HEK293 (cell line): ENCODE data around the gene PMS1.
A peak's percentile ranks its signal among the peaks of the same experiment; 100 is the strongest.

Experiments used
- CTCF ChIA-PET: fragments of 350-600 bp; formaldehyde crosslinking; extraction: SDS; loops from one replicate; lab custom pipeline; 2021; ENCODE audit warnings: antibody characterized with exemption; lab: Yijun Ruan, JAX
- POLR2A ChIA-PET: fragments of 300-600 bp; formaldehyde crosslinking; extraction: SDS; loops from one replicate; lab custom pipeline; 2020; ENCODE audit warnings: antibody characterized with exemption, inconsistent platforms; lab: Yijun Ruan, JAX
- H3K27ac ChIP-seq: fragments of 200-500 bp; sonication (Bioruptor generic); 2 replicates; pipeline ENCODE4 v1.5.1; 2014; ENCODE audit warnings: low read depth, low read length, control low read depth, inconsistent platforms; ENCODE audit errors: extremely low read depth
- H3K36me3 ChIP-seq, 2 experiments: fragments of 200-500 bp in 1 of 2; sonication (Bioruptor generic) in 1 of 2; 1 replicate in 1 of 2; 2 replicates in 1 of 2; pipeline ENCODE4 v1.5.1; 2014 to 2017; ENCODE audit warnings: inconsistent platforms in 2 of 2, low read length in 2 of 2; ENCODE audit not compliant: control insufficient read depth in 2 of 2, insufficient read depth in 1 of 2
- H3K4me1 ChIP-seq: fragments of 200-500 bp; sonication (Bioruptor generic); 2 replicates; pipeline ENCODE4 v1.5.1; 2014; ENCODE audit warnings: mild to moderate bottlenecking, low read length, inconsistent platforms; ENCODE audit not compliant: control insufficient read depth, insufficient read depth
- H3K4me3 ChIP-seq: 2 replicates; pipeline ENCODE4 v1.5.1; 2011; ENCODE audit warnings: low read depth, mild to moderate bottlenecking, control low read depth, low read length, moderate library complexity
- H3K9me3 ChIP-seq: fragments of 200-500 bp; sonication (Bioruptor generic); 2 replicates; pipeline ENCODE4 v1.5.1; 2014; ENCODE audit warnings: low read depth, low read length, inconsistent platforms; ENCODE audit not compliant: control insufficient read depth, insufficient read depth
- GLI2 ChIP-seq: fragments of 450-650 bp; formaldehyde crosslinking; IDR thresholded peaks from 2 replicates; pipeline ENCODE4; 2017; ENCODE audit warnings: missing biosample characterization, missing genetic modification characterization, low read depth, borderline replicate concordance
- HOXC10 ChIP-seq: sonication (generic); formaldehyde crosslinking; IDR thresholded peaks from 2 replicates; pipeline ENCODE4 v1.8.1; 2023; ENCODE audit warnings: mild to moderate bottlenecking, missing genetic modification reagents
- IKZF3 ChIP-seq: fragments of 450-650 bp; IDR thresholded peaks from 2 replicates; pipeline ENCODE4 v1.5.0; 2018; ENCODE audit warnings: missing biosample characterization, mild to moderate bottlenecking, missing genetic modification characterization, moderate library complexity
- KLF8 ChIP-seq: fragments of 450-650 bp; formaldehyde crosslinking; IDR thresholded peaks from 2 replicates; pipeline ENCODE4 v1.5.1; 2016; ENCODE audit warnings: missing biosample characterization, missing genetic modification characterization
- PRDM6 ChIP-seq: fragments of 450-650 bp; formaldehyde crosslinking; IDR thresholded peaks from 2 replicates; pipeline ENCODE4 v1.5.1; 2017; ENCODE audit warnings: missing biosample characterization, missing genetic modification characterization
- SALL2 ChIP-seq: fragments of 450-650 bp; formaldehyde crosslinking; IDR thresholded peaks from 2 replicates; pipeline ENCODE4 v1.5.0; 2017; ENCODE audit warnings: missing biosample characterization, mild to moderate bottlenecking, missing genetic modification characterization, borderline replicate concordance
- SCRT2 ChIP-seq: fragments of 450-650 bp; formaldehyde crosslinking; IDR thresholded peaks from 2 replicates; pipeline ENCODE4 v1.5.1; 2016; ENCODE audit warnings: missing biosample characterization, missing genetic modification characterization
- SP7 ChIP-seq: fragments of 450-650 bp; formaldehyde crosslinking; IDR thresholded peaks from 2 replicates; pipeline ENCODE4 v1.5.1; 2016; ENCODE audit warnings: missing biosample characterization, missing genetic modification characterization
- ZBTB11 ChIP-seq: fragments of 450-650 bp; formaldehyde crosslinking; conservative IDR thresholded peaks from 2 replicates; pipeline ENCODE4 v1.5.1; 2016; ENCODE audit warnings: low read depth, missing biosample characterization, missing genetic modification characterization
- ZBTB17 ChIP-seq: fragments of 450-650 bp; formaldehyde crosslinking; IDR thresholded peaks from 2 replicates; pipeline ENCODE4 v1.5.1; 2016; ENCODE audit warnings: missing biosample characterization, missing genetic modification characterization
- ZBTB21 ChIP-seq: fragments of 450-650 bp; formaldehyde crosslinking; IDR thresholded peaks from 2 replicates; pipeline ENCODE4 v1.5.1; 2017; ENCODE audit warnings: missing biosample characterization, missing genetic modification characterization
- ZBTB8A ChIP-seq: fragments of 450-650 bp; formaldehyde crosslinking; IDR thresholded peaks from 2 replicates; pipeline ENCODE4 v1.5.1; 2016; ENCODE audit warnings: missing biosample characterization, missing genetic modification characterization
- ZNF133 ChIP-seq: fragments of 450-650 bp; formaldehyde crosslinking; IDR thresholded peaks from 2 replicates; pipeline ENCODE4 v1.5.1; 2016; ENCODE audit warnings: missing biosample characterization, missing genetic modification characterization
- ZNF223 ChIP-seq: fragments of 450-650 bp; formaldehyde crosslinking; IDR thresholded peaks from 2 replicates; pipeline ENCODE4 v1.5.1; 2016; ENCODE audit warnings: missing biosample characterization, missing genetic modification characterization
- ZNF274 ChIP-seq, 2 experiments: fragments of 200-500 bp in 1 of 2; fragments of 450-650 bp in 1 of 2; sonication (Bioruptor generic) in 1 of 2; formaldehyde crosslinking in 1 of 2; IDR thresholded peaks; 2 replicates each; pipeline versions ENCODE4 v1.5.1 to v1.6.1; 2014 to 2016; ENCODE audit warnings: borderline replicate concordance in 1 of 2, inconsistent platforms in 1 of 2, low read length in 1 of 2, missing biosample characterization in 1 of 2, missing genetic modification characterization in 1 of 2
- ZNF302 ChIP-seq: fragments of 450-650 bp; formaldehyde crosslinking; IDR thresholded peaks from 2 replicates; pipeline ENCODE4 v1.5.1; 2016; ENCODE audit warnings: missing biosample characterization, missing genetic modification characterization, low read depth
- ZNF350 ChIP-seq: fragments of 450-650 bp; formaldehyde crosslinking; IDR thresholded peaks from 2 replicates; pipeline ENCODE4 v1.5.0; 2017; ENCODE audit warnings: missing biosample characterization, mild to moderate bottlenecking, missing genetic modification characterization
- ZNF416 ChIP-seq: fragments of 450-650 bp; formaldehyde crosslinking; IDR thresholded peaks from 2 replicates; pipeline ENCODE4 v1.5.1; 2016; ENCODE audit warnings: missing biosample characterization, missing genetic modification characterization
- ZNF585B ChIP-seq: fragments of 450-650 bp; formaldehyde crosslinking; IDR thresholded peaks from 2 replicates; pipeline ENCODE4 v1.5.1; 2016; ENCODE audit warnings: missing biosample characterization, missing genetic modification characterization
- ZNF596 ChIP-seq: fragments of 450-650 bp; IDR thresholded peaks from 2 replicates; pipeline ENCODE4 v1.5.0; 2018; ENCODE audit warnings: missing biosample characterization, mild to moderate bottlenecking, missing genetic modification characterization, moderate library complexity
- ZNF610 ChIP-seq: fragments of 450-650 bp; formaldehyde crosslinking; IDR thresholded peaks from 2 replicates; pipeline ENCODE4 v1.5.1; 2016; ENCODE audit warnings: missing biosample characterization, missing genetic modification characterization, borderline replicate concordance
- ZNF654 ChIP-seq: fragments of 450-650 bp; formaldehyde crosslinking; IDR thresholded peaks from 2 replicates; pipeline ENCODE4 v1.5.1; 2016; ENCODE audit warnings: low read depth, missing biosample characterization, missing genetic modification characterization
- ZNF660 ChIP-seq: fragments of 450-650 bp; IDR thresholded peaks from 2 replicates; pipeline ENCODE4 v1.5.1; 2018; ENCODE audit warnings: missing biosample characterization, mild to moderate bottlenecking, missing genetic modification characterization
- ZNF843 ChIP-seq: fragments of 450-650 bp; formaldehyde crosslinking; IDR thresholded peaks from 2 replicates; pipeline ENCODE4 v1.5.1; 2016; ENCODE audit warnings: missing biosample characterization, missing genetic modification characterization
- ZSCAN30 ChIP-seq: fragments of 450-650 bp; IDR thresholded peaks from 2 replicates; pipeline ENCODE4 v1.5.1; 2018; ENCODE audit warnings: missing biosample characterization, mild to moderate bottlenecking, missing genetic modification characterization, moderate library complexity
- TF ChIP-seq, protein P1 (sequence below): fragments of 450-650 bp; formaldehyde crosslinking; IDR thresholded peaks from 2 replicates; pipeline ENCODE4 v1.5.1; 2016; ENCODE audit warnings: missing biosample characterization, missing genetic modification characterization, borderline replicate concordance
- TF ChIP-seq, protein P2 (sequence below): fragments of 450-650 bp; formaldehyde crosslinking; IDR thresholded peaks from 2 replicates; pipeline ENCODE4 v1.5.1; 2017; ENCODE audit warnings: missing biosample characterization, missing genetic modification characterization

Gene PMS1

GRCh38 chr2:189829102-189829833, 45.0 kb downstream of the PMS1 start:
- ChIA-PET POLR2A (no interaction called here), CTCF (no interaction called here)
- no peak for TF ChIP-seq ZNF302 (tag by site-specific recombination)
- TF ChIP-seq GLI2 (tag by site-specific recombination), result no peak
- TF ChIP-seq ZBTB11, result no peak
- TF ChIP-seq, protein P1, sequence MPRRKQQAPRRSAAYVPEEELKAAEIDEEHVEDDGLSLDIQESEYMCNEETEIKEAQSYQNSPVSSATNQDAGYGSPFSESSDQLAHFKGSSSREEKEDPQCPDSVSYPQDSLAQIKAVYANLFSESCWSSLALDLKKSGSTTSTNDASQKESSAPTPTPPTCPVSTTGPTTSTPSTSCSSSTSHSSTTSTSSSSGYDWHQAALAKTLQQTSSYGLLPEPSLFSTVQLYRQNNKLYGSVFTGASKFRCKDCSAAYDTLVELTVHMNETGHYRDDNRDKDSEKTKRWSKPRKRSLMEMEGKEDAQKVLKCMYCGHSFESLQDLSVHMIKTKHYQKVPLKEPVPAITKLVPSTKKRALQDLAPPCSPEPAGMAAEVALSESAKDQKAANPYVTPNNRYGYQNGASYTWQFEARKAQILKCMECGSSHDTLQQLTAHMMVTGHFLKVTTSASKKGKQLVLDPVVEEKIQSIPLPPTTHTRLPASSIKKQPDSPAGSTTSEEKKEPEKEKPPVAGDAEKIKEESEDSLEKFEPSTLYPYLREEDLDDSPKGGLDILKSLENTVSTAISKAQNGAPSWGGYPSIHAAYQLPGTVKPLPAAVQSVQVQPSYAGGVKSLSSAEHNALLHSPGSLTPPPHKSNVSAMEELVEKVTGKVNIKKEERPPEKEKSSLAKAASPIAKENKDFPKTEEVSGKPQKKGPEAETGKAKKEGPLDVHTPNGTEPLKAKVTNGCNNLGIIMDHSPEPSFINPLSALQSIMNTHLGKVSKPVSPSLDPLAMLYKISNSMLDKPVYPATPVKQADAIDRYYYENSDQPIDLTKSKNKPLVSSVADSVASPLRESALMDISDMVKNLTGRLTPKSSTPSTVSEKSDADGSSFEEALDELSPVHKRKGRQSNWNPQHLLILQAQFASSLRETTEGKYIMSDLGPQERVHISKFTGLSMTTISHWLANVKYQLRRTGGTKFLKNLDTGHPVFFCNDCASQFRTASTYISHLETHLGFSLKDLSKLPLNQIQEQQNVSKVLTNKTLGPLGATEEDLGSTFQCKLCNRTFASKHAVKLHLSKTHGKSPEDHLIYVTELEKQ (tag by site-specific recombination), result no peak
- no peak for TF ChIP-seq ZNF654 (tag by site-specific recombination)
- TF ChIP-seq ZNF416, result no peak
- TF ChIP-seq SP7 (tag by site-specific recombination), result peak; percentile 93
- TF ChIP-seq ZBTB17, result 0 out of 2 replicates have a peak, but pooled peaks have one; percentile 51
- TF ChIP-seq IKZF3, result 0 out of 2 replicates have a peak, but pooled peaks have one; percentile 10
- no peak for TF ChIP-seq ZNF585B (tag by site-specific recombination)
- no peak for TF ChIP-seq ZNF133 (tag by site-specific recombination)
- TF ChIP-seq ZNF274 (IDR thresholded peaks at IDR 0.05; ENCODE audit: low read length), result no peak
- no peak for TF ChIP-seq ZNF274 (tag by site-specific recombination; IDR thresholded peaks at IDR 0.05; ENCODE audit: borderline replicate concordance)
- peak; percentile 89 for TF ChIP-seq ZNF843 (tag by site-specific recombination)
- no peak for TF ChIP-seq ZBTB8A
- no peak for TF ChIP-seq ZSCAN30
- TF ChIP-seq SCRT2 (tag by site-specific recombination), result 0 out of 2 replicates have a peak, but pooled peaks have one; percentile 20
- TF ChIP-seq ZNF350 (tag by site-specific recombination), result no peak
- no peak for TF ChIP-seq ZNF223 (tag by site-specific recombination)
- no peak for TF ChIP-seq ZNF596 (tag by site-specific recombination)
- TF ChIP-seq, protein P2, sequence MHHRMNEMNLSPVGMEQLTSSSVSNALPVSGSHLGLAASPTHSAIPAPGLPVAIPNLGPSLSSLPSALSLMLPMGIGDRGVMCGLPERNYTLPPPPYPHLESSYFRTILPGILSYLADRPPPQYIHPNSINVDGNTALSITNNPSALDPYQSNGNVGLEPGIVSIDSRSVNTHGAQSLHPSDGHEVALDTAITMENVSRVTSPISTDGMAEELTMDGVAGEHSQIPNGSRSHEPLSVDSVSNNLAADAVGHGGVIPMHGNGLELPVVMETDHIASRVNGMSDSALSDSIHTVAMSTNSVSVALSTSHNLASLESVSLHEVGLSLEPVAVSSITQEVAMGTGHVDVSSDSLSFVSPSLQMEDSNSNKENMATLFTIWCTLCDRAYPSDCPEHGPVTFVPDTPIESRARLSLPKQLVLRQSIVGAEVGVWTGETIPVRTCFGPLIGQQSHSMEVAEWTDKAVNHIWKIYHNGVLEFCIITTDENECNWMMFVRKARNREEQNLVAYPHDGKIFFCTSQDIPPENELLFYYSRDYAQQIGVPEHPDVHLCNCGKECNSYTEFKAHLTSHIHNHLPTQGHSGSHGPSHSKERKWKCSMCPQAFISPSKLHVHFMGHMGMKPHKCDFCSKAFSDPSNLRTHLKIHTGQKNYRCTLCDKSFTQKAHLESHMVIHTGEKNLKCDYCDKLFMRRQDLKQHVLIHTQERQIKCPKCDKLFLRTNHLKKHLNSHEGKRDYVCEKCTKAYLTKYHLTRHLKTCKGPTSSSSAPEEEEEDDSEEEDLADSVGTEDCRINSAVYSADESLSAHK (tag by site-specific recombination), result peak; percentile 80
- TF ChIP-seq HOXC10 (CRISPR knock-in tag), result no peak
- TF ChIP-seq ZNF660 (tag by site-specific recombination), result no peak
- TF ChIP-seq SALL2 (tag by site-specific recombination), result no peak
- TF ChIP-seq ZBTB21, result no peak
- TF ChIP-seq PRDM6, result 0 out of 2 replicates have a peak, but pooled peaks have one; percentile 27
- TF ChIP-seq ZNF610 (tag by site-specific recombination), result 0 out of 2 replicates have a peak, but pooled peaks have one; percentile 50
- TF ChIP-seq KLF8 (tag by site-specific recombination), result no peak

More at GRCh38 chr2:189829102-189829833, 45.0 kb downstream of the PMS1 start:
- no peak overlapping the region for H3K4me3 ChIP-seq
- no peaks in the 10 kb centered on the region for H3K36me3 ChIP-seq
- H3K9me3 ChIP-seq, result no peaks in the 10 kb centered on the region
- peaks cover 30% of the 10 kb centered on the region for H3K4me1 ChIP-seq
- H3K27ac ChIP-seq, result peak overlapping the region; percentile 40; the same call in 1 of the 2 replicates
